Osteoblast (primary cell): Measurements from ENCODE around the gene ALDH3A1. TPM values are rescaled to one million over a fixed set of nuclear protein-coding genes. Genes with fewer than 3 reads are reported as not detected.

ENCODE experiments used
- DNase-seq: peaks from one replicate; pipeline ENCODE4 v3.0.0; 2011; ENCODE audit warnings: low spot score, mixed read lengths; ENCODE audit not compliant: insufficient read length; ENCODE audit errors: missing footprints
- H2AFZ ChIP-seq: 2 replicates; pipeline ENCODE4 v1.6.0; 2011; ENCODE audit warnings: mild to moderate bottlenecking, low read length
- H3K27ac ChIP-seq: 2 replicates; pipeline ENCODE4 v1.5.1; 2011; ENCODE audit warnings: mild to moderate bottlenecking, low read depth, low read length, moderate library complexity
- H3K27me3 ChIP-seq: 2 replicates; pipeline ENCODE4 v1.6.0; 2012; ENCODE audit warnings: mild to moderate bottlenecking, control low read depth, inconsistent platforms, low read length, moderate library complexity; ENCODE audit not compliant: insufficient read depth
- H3K36me3 ChIP-seq: 2 replicates; pipeline ENCODE4 v1.5.1; 2011; ENCODE audit warnings: mild to moderate bottlenecking, low read length, control low read depth, moderate library complexity; ENCODE audit not compliant: insufficient read depth
- H3K4me1 ChIP-seq: 2 replicates; pipeline ENCODE4 v1.5.1; 2011; ENCODE audit warnings: mild to moderate bottlenecking, low read length, control low read depth, moderate library complexity; ENCODE audit not compliant: insufficient read depth
- H3K4me2 ChIP-seq: 2 replicates; pipeline ENCODE4 v1.6.0; 2011; ENCODE audit warnings: mild to moderate bottlenecking, low read length; ENCODE audit not compliant: insufficient read depth
- H3K4me3 ChIP-seq: fragments of 200-600 bp; sonication (generic); 3 replicates; pipeline ENCODE4 v1.5.1; 2012; ENCODE audit warnings: mild to moderate bottlenecking, low read length, inconsistent platforms; ENCODE audit not compliant: insufficient read depth
- H3K79me2 ChIP-seq: 2 replicates; pipeline ENCODE4 v1.6.0; 2012; ENCODE audit warnings: mild to moderate bottlenecking, low read length, control low read depth, inconsistent platforms; ENCODE audit not compliant: insufficient read depth
- H3K9me3 ChIP-seq: 2 replicates; pipeline ENCODE4 v1.5.1; 2011; ENCODE audit warnings: low read depth, low read length, control low read depth
- H4K20me1 ChIP-seq: 2 replicates; pipeline ENCODE4 v1.6.0; 2012; ENCODE audit warnings: mild to moderate bottlenecking, low read length, control low read depth; ENCODE audit not compliant: insufficient read depth
- total RNA-seq: library from RNA; depleted of rRNA; stranded (reverse); fragments of >200 nt; gene quantifications from 2 replicates; pipeline ENCODE4 v1.2.3, GENCODE V29; 2012
- TF ChIP-seq, protein P1 (sequence below): IDR thresholded peaks from 2 replicates; pipeline ENCODE4 v1.5.1; 2011; ENCODE audit warnings: mild to moderate bottlenecking, low read depth, low read length, moderate library complexity; ENCODE audit errors: extremely low read depth

Gene ALDH3A1
- total RNA-seq, 1 donor: under 0.01 TPM

- no peak overlapping the region for H2AFZ ChIP-seq
- H3K4me2 ChIP-seq: no peak overlapping the region
- no peaks in the 10 kb centered on the region for H4K20me1 ChIP-seq
- no peak overlapping the region for H3K4me3 ChIP-seq
- no peaks in the 10 kb centered on the region for H3K36me3 ChIP-seq
- no peak overlapping the region for H3K27ac ChIP-seq
- H3K4me1 ChIP-seq: no peaks in the 10 kb centered on the region
- no peaks in the 10 kb centered on the region for H3K9me3 ChIP-seq
- no peak for DNase-seq
- TF ChIP-seq, protein P1, sequence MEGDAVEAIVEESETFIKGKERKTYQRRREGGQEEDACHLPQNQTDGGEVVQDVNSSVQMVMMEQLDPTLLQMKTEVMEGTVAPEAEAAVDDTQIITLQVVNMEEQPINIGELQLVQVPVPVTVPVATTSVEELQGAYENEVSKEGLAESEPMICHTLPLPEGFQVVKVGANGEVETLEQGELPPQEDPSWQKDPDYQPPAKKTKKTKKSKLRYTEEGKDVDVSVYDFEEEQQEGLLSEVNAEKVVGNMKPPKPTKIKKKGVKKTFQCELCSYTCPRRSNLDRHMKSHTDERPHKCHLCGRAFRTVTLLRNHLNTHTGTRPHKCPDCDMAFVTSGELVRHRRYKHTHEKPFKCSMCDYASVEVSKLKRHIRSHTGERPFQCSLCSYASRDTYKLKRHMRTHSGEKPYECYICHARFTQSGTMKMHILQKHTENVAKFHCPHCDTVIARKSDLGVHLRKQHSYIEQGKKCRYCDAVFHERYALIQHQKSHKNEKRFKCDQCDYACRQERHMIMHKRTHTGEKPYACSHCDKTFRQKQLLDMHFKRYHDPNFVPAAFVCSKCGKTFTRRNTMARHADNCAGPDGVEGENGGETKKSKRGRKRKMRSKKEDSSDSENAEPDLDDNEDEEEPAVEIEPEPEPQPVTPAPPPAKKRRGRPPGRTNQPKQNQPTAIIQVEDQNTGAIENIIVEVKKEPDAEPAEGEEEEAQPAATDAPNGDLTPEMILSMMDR: no peak
- H3K79me2 ChIP-seq: no peaks in the 10 kb centered on the region
- no peaks in the 10 kb centered on the region for H3K27me3 ChIP-seq
Observed at GRCh38 chr17:19733953-19734526, 14.1 kb downstream of the ALDH3A1 start.

- Histone ChIP-seq H2AFZ (no peak overlapping the region), H3K4me1 (peaks cover 18% of the 10 kb centered on the region), H3K79me2 (no peaks in the 10 kb centered on the region), H3K4me2 (no peak overlapping the region), H3K36me3 (no peaks in the 10 kb centered on the region), H4K20me1 (no peaks in the 10 kb centered on the region), H3K4me3 (no peak overlapping the region), H3K27me3 (no peaks in the 10 kb centered on the region), H3K27ac (no peak overlapping the region), H3K9me3 (no peaks in the 10 kb centered on the region)
- TF ChIP-seq, protein P1: no peak
- peak; percentile 41 for DNase-seq
Observed at GRCh38 chr17:19731626-19732025, 16.5 kb downstream of the ALDH3A1 start.

GRCh38 chr17:19730843-19731242, 17.3 kb downstream of the ALDH3A1 start:
- H3K36me3 ChIP-seq: no peaks in the 10 kb centered on the region
- no peak overlapping the region for H3K4me3 ChIP-seq
- no peaks in the 10 kb centered on the region for H4K20me1 ChIP-seq
- DNase-seq: peak; percentile 43
- H3K27me3 ChIP-seq: no peaks in the 10 kb centered on the region
- no peak overlapping the region for H2AFZ ChIP-seq
- no peaks in the 10 kb centered on the region for H3K79me2 ChIP-seq
- no peak overlapping the region for H3K27ac ChIP-seq
- no peak overlapping the region for H3K4me2 ChIP-seq
- H3K4me1 ChIP-seq: peaks cover 18% of the 10 kb centered on the region
- TF ChIP-seq, protein P1: no peak
- H3K9me3 ChIP-seq: no peaks in the 10 kb centered on the region

DNA sequence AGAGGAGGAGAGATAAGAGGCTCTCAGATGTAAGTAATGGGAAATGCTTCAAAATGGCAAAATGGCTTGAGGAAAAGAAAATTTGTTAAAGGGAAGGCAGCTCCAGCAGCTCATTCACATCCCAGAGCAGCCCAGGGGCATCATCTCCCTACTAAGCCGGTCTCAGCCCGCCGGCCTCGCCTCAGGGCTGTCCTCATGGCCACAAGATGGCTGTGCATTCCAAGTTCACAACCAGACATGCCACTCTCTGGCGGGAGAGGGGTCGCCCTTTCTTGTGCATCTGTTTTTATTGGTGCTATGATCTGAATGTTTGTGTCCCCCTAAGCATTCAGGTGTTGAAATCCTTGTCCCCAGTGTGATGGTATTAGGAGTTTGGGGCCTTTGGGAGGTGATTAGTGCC, 18.2 kb downstream of the ALDH3A1 start:
- no peaks in the 10 kb centered on the region for H3K36me3 ChIP-seq
- no peaks in the 10 kb centered on the region for H3K9me3 ChIP-seq
- no peak overlapping the region for H3K4me3 ChIP-seq
- DNase-seq: peak; percentile 53
- H3K4me2 ChIP-seq: no peak overlapping the region
- H3K27me3 ChIP-seq: no peaks in the 10 kb centered on the region
- no peak overlapping the region for H3K27ac ChIP-seq
- H4K20me1 ChIP-seq: no peaks in the 10 kb centered on the region
- TF ChIP-seq, protein P1: no peak
- no peaks in the 10 kb centered on the region for H3K79me2 ChIP-seq
- no peak overlapping the region for H2AFZ ChIP-seq
- H3K4me1 ChIP-seq: peaks cover 19% of the 10 kb centered on the region
